Measurements from ENCODE around the gene RTN1.
A peak's percentile ranks its signal among the peaks of the same experiment; 100 is the strongest.
"Not testable (repeated sequence)": the region's sequence is repeated elsewhere in the genome, so short reads cannot be mapped to it uniquely, and the experiment has no call there.

The RTN1 gene

GRCh38 chr14:59657769-59658168 is 212.8 kb downstream of the RTN1 start:
- DNase-seq = no peak

GRCh38 chr14:59656473-59656872 is 214.1 kb downstream of the RTN1 start:
- in situ Hi-C loops (cut with MboI; ENCODE audit: low pct_unique_long_range_greater_than_20kb, low sequenced_read_pairs) = no loop called here
- no peak for DNase-seq

More at GRCh38 chr14:59657769-59658168, 212.8 kb downstream of the RTN1 start:
- in situ Hi-C loops (cut with MboI; ENCODE audit: low pct_unique_long_range_greater_than_20kb, low sequenced_read_pairs) = no loop called here

DNA sequence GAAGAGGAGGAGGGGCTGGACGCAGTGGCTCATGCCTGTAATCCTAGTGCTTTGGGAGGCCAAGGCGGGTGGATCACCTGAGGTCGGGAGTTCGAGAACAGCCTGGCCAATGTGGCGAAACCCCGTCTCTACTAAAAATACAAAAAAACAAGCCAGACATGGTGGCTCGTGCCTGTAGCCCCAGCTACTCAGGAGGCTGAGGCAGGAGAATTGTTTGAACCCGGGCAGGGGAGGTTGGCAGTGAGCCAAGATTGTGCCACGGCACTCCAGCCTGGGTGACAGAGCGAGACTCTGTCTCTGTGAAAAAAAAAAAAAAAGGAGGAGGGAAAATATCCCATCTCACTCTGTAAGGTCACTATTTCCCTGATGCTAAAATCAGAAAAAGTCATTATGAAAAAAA is 216.4 kb downstream of the RTN1 start:
- in situ Hi-C loops (cut with MboI; ENCODE audit: low pct_unique_long_range_greater_than_20kb, low sequenced_read_pairs); DNase-seq: not testable (repeated sequence)

DNA sequence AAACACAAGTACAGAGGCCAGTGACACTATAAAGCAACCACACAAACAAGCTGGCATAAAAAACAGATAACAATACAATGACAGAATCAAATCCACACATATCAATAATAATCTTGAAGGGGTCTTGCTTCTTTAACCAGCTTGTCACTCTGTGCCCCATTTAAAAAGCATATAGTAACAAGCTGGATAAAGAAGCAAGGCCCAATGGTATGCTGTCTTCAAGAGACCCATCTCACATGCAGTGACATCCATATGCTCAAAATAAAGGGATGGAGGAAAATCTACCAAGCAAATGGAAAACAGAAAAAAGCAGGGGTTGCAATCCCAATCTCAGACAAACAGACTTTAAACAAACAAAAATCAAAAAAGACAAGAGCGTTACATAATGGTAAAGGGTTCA is 223.7 kb downstream of the RTN1 start:
- in situ Hi-C loops (cut with MboI; ENCODE audit: low pct_unique_long_range_greater_than_20kb, low sequenced_read_pairs); DNase-seq: not testable (repeated sequence)

GRCh38 chr14:59638885-59639284 is 231.7 kb downstream of the RTN1 start:
- in situ Hi-C loops (cut with MboI; ENCODE audit: low pct_unique_long_range_greater_than_20kb, low sequenced_read_pairs) = no loop called here
- no peak for DNase-seq

DNA sequence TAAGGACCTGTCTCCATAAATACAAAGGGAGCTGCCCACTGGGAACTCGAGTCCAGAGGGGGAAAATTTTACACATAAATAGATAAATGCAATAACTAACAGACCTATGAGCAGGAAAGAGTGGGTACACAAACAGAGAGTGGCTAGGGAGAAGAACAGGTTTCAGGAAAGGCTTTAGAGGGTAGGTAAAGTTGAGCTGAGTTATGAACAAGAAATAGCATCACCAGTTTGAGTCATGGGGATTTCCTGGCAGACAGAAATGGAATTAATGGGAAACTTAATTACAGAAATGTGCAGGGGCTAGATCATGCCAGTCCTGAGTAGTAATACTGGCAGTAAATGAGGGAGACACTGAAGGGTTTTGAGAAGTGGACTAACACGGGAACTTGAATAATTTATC is 236.0 kb downstream of the RTN1 start:
- in situ Hi-C loops (cut with MboI; ENCODE audit: low pct_unique_long_range_greater_than_20kb, low sequenced_read_pairs) = no loop called here
- no peak for DNase-seq

DNA sequence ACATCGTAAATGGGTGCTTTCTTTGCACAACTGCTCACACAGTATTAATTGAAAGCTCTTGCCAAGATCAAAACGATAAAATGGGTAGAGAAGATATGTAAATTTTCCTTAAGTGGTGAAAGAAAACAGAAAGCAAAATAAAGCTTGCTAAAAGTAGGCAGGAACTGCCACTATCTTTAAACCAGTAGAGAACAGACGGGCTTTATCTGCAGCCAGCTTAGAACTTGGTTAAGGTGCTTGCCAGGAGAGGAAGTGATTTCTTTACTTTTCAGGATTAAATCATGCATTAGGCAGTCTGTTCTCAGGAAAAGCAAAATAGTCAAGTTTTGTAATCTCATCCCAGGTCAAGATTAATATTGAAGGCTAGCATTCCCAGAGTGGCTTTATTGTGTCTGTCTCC is 237.1 kb downstream of the RTN1 start:
- in situ Hi-C loops (cut with MboI; ENCODE audit: low pct_unique_long_range_greater_than_20kb, low sequenced_read_pairs) = no loop called here
- DNase-seq = no peak

DNA sequence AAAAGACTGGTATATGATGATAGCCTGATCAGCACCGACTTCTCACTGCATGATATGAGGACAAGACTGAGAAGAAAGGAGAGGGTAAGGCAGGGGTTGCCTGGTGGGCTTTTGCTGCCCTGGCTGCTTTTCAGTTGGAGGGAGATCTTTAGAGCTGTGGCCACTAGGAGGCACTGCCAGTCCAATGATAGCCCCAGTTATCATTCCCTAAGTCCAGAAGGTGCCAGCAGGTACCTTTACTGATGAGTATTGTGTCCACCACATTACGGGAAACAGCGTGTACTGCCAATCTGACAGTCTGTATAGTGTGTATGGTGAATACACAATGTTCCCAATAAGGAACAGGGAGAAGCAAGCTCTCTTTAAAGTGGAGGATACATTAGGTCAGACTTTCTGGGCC is 238.2 kb downstream of the RTN1 start:
- in situ Hi-C loops (cut with MboI; ENCODE audit: low pct_unique_long_range_greater_than_20kb, low sequenced_read_pairs) = no loop called here
- peak; percentile 48 for DNase-seq

- peak; percentile 15 for DNase-seq
- in situ Hi-C loops (cut with MboI; ENCODE audit: low pct_unique_long_range_greater_than_20kb, low sequenced_read_pairs) = no loop called here
Measured at GRCh38 chr14:59631237-59631636, 239.3 kb downstream of the RTN1 start.

GRCh38 chr14:59630288-59630963 is 240.2 kb downstream of the RTN1 start:
- in situ Hi-C loops (cut with MboI; ENCODE audit: low pct_unique_long_range_greater_than_20kb, low sequenced_read_pairs) = no loop called here
- no peak for DNase-seq

DNA sequence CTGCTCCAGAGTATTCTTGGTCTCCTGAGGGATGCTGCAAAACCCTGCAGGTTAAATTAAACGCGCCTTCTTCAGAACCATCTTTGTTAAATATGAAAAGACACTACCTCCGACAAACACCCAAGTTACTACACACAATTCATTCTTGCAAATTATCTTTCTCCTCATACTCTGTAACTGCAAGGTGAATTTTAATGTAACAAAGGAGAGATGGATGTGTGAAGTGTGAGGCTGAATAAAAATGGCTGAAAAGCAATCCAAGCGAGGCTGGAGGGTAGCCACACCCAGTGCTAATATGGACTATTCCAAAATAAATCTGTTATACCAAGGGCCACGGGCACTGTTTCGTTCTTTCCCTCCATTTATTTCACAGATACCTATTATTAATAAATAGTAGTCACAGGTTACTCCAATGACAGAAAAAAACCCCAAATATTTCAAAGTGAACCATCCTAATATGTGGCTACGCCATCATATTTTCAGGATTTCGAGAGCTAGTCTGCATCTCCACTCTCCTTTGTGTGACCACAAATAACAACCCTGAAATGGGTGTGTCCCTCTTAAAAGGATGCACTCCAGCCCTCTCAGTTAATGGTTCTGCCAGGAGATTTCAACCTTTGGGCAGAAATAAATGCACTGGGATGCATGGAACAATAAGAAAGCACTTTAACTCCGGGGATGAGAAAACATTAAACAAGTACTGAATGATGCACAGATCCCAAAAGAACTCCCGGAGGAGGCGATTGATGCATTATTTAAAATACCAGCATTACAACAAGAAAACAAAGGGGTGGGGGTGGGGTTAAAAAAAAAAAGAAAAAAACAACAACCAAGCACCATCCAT is 240.9 kb downstream of the RTN1 start:
- in situ Hi-C loops (cut with MboI; ENCODE audit: low pct_unique_long_range_greater_than_20kb, low sequenced_read_pairs) = no loop called here
- no peak for DNase-seq

DNA sequence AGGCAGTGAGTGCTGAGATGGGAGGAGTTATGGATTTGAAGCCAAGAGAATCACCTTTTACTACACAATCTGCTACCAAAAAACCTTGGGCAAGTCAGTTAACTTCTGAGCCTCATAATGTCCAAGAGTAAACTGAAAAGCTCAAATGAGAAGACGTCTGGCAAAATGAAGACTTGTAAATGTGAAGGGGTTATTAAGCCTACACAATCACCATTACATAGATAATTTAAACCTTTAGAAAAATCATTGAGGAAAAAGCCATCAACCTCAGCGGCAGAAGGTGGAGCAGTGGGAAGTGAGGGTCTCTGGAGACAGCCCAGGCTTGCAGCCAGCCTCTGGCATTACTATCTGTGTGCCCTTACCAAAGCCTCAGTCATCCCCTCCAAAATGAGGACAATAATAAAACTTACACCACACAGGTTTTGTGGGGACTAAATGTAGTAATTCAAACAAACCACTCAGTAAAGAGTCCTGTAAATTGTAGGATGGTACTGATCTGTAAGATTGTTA is 243.5 kb downstream of the RTN1 start:
- no peak for DNase-seq
- in situ Hi-C loops (cut with MboI; ENCODE audit: low pct_unique_long_range_greater_than_20kb, low sequenced_read_pairs) = no loop called here

DNA sequence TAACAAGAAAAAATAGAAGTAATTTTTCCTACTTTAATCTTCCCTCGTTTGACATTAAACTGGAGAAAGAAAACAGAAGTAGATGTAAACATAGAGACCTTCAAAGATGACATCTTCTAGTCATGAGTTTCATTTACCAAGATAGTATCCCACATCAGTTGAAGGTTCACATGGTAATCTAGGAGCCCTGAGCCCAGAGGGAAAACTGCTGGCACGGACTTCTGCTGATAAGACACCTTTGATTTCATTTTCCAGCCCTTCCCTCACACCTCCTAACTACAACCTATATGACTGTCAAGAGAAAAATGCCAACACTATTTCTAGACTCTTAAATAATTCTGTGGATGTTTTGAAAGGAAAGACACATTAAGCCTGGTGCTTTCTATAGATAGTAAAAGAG is 247.9 kb downstream of the RTN1 start:
- in situ Hi-C loops (cut with MboI; ENCODE audit: low pct_unique_long_range_greater_than_20kb, low sequenced_read_pairs) = no loop called here
- no peak for DNase-seq

- in situ Hi-C loops (cut with MboI; ENCODE audit: low pct_unique_long_range_greater_than_20kb, low sequenced_read_pairs) = no loop called here
- DNase-seq = no peak
Measured at GRCh38 chr14:59619061-59619460, 251.5 kb downstream of the RTN1 start.

DNA sequence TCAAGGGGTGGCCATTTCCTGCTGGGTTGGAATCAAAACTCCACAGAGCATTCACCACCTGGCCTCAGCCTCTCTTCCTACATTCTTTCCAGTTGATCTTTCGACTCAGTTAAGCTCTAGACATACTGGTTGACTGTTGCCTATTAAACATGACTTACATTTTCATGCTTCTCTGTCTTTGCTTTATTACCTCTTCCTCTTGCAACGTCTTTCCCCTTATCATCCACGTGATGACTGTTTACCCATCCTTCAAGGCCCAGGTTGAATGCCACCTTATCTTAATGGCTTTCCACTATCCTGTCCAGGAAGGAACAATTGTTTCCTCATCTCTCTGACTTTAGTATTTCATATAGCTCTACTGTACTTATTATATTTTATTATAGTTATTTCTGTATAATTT is 269.5 kb downstream of the RTN1 start:
- DNase-seq = no peak
- in situ Hi-C loops (cut with MboI; ENCODE audit: low pct_unique_long_range_greater_than_20kb, low sequenced_read_pairs) = no loop called here

DNA sequence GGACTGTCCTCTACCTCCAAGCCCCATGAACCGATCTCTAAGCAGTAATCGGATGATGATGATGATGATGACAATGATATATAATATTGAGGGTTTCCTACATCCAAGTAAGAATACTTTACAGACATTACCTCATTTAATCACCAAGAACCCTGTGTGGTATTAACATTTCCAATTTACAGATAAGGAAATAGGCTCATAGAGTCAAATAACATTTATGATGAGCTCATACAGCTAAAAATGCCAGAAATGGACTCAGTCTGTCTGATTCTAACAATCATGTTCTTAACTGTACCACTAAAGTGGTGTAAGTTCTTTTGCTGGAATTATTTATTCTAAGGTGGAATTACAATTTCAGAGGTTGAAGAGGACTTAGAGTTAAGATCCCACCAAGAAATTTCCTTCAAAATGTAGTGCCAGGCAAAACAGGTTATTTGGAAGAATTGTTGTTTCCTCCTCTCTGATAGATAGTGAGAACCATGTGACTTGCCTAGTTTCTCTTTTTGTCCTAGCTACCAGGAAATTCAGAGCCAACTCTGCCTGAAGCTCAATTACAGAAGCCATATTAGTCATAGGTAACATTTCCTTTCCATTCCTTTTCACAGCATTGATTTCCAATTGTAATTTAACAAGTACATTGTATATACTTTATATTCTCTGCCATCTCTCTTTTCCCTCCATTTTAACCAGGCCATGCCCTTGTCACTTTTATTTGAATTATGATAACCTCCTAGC is 270.2 kb downstream of the RTN1 start:
- in situ Hi-C loops (cut with MboI; ENCODE audit: low pct_unique_long_range_greater_than_20kb, low sequenced_read_pairs) = no loop called here
- no peak for DNase-seq

DNA sequence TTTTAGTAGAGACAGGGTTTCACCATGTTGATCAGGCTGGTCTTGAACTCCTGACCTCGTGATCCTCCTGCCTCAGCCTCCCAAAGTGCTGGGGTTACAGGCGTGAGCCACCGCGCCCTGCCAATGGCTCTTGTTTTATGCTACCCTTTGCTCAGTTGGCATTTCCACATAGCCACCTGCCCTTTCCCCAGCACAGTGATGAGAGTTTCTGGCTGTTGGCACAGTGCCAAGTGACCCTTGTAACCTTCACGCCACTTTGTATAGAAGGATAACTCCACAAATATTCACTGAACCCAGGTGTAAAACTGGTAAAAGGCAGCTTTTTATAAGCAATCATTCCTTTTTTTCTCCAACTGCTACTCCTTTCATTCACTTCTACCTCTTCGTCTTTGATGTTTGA is 275.5 kb downstream of the RTN1 start:
- in situ Hi-C loops (cut with MboI; ENCODE audit: low pct_unique_long_range_greater_than_20kb, low sequenced_read_pairs) = no loop called here
- DNase-seq = no peak

DNA sequence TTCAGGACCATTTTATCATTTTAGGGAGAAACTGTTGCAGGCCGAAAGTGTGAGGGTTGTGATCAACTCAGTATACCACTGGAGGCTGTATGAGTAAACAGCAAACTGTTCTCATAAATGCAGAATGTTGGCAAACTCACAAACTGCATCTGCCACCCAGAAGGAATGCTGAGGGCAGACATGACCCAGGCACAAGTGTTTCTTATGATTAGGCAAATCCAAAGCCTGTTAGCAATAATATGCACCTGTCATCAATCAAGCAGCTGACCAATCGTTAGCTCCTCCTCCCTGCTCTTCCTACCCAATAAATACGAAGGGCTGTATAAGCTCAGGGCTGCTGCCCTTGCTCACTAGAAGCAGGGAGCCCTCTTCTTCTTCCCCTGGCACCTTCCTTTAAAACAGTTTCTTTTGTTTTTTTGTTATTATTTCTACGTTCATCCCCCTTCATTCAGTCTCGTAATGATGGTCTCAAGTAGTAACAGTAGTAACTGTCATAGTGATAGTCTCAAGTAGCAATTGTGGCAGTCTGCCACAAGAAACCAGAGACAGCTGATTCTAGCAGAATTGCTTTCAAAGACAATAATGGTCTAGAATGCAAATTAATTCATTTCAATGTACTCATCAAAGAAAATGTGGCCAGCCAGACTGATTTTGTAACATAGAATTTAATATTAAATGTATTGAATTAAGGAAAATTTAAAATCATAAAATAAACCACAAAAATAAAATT is 278.8 kb downstream of the RTN1 start:
- no peak for DNase-seq
- in situ Hi-C loops (cut with MboI; ENCODE audit: low pct_unique_long_range_greater_than_20kb, low sequenced_read_pairs) = no loop called here

- in situ Hi-C loops (cut with MboI; ENCODE audit: low pct_unique_long_range_greater_than_20kb, low sequenced_read_pairs) = no loop called here
- DNase-seq = no peak
Measured at GRCh38 chr14:59588101-59588500, 282.5 kb downstream of the RTN1 start.
